HG02870 (cell line): Measurements from ENCODE around the gene KCNC2.

Experiments used
- ATAC-seq: cut with Tn5 transposase; IDR thresholded peaks from one replicate; pipeline ENCODE4 v1.9.1; 2021; ENCODE audit warnings: mild to moderate bottlenecking, moderate library complexity; ENCODE audit not compliant: unreplicated experiment

The KCNC2 gene

DNA sequence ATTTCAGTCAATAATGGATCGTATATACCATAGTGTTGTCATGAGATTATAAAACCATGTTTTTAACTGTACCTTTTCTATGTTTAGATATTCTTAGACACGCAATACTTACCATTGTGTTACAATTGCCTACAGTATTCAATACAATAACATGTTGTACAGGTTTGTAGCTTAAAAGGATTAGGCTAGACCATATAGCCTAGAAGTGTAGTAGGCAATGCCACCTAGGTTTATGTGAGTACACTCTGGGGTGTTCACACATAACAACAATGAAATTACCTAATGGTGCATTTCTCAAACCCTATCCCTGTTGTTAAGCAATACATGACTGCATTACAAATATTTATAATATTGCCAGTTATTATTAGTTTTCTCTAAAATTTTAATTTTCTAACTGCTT lies 144.2 kb downstream of the KCNC2 start:
- ATAC-seq, result no peak

- ATAC-seq, result no peak
Measured at GRCh38 chr12:75062691-75063090, 146.9 kb downstream of the KCNC2 start.

- no peak for ATAC-seq
Measured at GRCh38 chr12:75058228-75058627, 151.4 kb downstream of the KCNC2 start.

- no peak for ATAC-seq
Measured at GRCh38 chr12:75048767-75049166, 160.9 kb downstream of the KCNC2 start.

- ATAC-seq, result no peak
Measured at GRCh38 chr12:75047885-75048525, 161.6 kb downstream of the KCNC2 start.

GRCh38 chr12:75042125-75042524 lies 167.5 kb downstream of the KCNC2 start:
- ATAC-seq, result no peak

- ATAC-seq, result no peak
Measured at GRCh38 chr12:75041472-75041871, 168.2 kb downstream of the KCNC2 start.

DNA sequence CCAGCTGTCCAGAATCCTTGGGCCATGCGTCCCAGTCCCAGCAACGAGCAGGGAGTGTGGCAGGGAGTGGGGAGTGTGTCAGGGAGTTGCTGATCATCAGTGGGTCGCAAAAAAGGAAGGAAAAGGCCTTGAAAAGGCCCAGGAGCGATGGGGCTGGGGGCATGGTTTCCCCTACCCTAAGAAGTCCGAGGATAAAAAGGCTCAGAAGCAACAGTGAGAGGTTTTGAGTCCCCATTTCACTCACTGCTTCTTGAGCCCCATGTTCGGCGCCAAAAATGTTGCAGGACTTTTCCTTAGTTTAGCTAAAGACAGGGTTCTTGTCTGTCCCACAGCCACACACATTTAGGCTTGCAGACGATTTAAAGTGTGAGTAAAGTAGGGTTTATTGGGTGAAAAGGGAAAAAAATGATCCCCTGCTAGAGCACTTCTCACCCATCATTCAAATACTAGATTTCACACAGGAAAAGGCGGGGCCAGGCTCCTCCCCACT lies 189.5 kb downstream of the KCNC2 start:
- ATAC-seq, result no peak

DNA sequence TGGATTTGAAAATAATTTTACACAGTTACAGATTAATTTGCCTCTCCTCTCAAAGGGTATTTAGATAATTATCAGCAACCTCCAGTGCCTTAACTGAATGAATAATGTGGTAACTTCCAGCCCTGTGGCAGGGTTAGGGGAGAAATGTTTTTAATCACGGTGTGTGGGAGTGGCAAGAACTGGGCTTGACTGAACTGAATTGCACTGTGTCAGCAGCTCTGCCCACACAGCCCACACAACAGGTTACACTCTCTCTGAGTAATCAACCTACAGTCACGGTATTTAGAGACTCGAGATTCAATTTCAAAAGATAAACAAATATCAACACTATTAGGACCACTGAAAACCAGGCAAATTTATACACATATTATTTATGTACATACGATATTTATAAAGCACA lies 198.5 kb downstream of the KCNC2 start:
- ATAC-seq, result no peak

DNA sequence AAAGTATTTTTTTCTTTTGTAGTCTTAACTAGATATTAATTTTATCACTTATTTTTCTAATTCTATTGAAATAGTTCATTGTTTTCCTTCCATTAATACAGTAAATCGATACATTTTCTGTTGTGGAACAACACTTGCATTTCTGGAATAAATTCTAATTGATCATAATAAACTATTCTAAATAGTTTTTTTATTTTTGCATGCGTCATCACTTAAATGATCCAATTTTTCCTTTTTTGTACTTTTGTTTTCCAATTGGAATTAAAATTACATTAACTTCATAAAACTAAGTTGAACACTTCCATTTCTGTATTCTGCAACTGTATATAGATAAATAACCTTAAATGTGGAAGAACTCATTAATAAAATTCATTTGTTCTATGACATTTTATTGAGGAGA lies 202.5 kb downstream of the KCNC2 start:
- ATAC-seq, result no peak

DNA sequence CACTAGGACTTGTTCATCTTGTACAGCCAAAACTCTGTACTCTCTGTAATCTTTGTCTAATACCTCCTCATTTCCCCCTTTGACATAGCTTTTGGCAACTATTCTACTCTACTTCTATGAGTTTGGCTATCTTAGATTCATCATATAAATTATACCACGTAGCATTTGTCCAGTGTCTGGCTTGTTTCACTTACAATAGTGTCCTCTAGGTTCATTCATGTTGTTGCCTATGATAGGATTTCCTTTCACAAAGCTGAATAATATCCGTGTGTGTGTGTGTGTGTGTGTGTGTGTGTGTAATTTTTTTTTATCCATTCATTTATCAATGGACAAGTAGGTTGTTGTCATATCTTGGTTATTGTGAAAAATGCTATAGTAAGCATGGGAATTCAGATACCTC lies 209.5 kb downstream of the KCNC2 start:
- ATAC-seq, result no peak

DNA sequence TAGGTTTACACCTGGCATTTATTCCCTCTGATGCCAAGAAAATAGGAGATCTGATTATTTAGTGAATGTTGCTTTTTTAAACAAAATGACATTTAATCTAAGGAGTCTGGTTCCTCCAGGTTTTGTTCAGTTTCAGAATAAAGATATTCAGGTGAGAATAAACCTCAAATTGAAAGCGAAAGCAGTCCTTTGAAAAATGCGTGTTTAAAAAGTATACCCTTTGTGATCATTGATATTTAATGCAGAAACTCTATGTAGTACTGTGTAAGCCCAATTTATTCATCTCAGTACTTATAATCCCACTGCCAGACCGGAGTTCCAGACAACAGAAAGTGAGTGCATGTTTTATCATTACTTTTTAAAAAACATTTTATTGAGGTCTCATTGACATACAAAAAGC lies 210.2 kb downstream of the KCNC2 start:
- ATAC-seq, result no peak
